ENCODE data around the gene MAPKAP1.
"Not testable (repeated sequence)": the region's sequence is repeated elsewhere in the genome, so short reads cannot be mapped to it uniquely, and the experiment has no call there.

- TF ChIP-seq, protein P1, sequence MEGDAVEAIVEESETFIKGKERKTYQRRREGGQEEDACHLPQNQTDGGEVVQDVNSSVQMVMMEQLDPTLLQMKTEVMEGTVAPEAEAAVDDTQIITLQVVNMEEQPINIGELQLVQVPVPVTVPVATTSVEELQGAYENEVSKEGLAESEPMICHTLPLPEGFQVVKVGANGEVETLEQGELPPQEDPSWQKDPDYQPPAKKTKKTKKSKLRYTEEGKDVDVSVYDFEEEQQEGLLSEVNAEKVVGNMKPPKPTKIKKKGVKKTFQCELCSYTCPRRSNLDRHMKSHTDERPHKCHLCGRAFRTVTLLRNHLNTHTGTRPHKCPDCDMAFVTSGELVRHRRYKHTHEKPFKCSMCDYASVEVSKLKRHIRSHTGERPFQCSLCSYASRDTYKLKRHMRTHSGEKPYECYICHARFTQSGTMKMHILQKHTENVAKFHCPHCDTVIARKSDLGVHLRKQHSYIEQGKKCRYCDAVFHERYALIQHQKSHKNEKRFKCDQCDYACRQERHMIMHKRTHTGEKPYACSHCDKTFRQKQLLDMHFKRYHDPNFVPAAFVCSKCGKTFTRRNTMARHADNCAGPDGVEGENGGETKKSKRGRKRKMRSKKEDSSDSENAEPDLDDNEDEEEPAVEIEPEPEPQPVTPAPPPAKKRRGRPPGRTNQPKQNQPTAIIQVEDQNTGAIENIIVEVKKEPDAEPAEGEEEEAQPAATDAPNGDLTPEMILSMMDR (IDR thresholded peaks at IDR 0.05; ENCODE audit: borderline replicate concordance, extremely low read depth, low read length, poor library complexity, severe bottlenecking) = not testable (repeated sequence)
- not testable (repeated sequence) for TF ChIP-seq EZH2 (IDR thresholded peaks at IDR 0.05; ENCODE audit: borderline replicate concordance, low read depth, low read length, severe bottlenecking)
Observed at GRCh38 chr9:125400232-125400631, 306.8 kb downstream of the MAPKAP1 start.

Data from DND-41 (cell line).